ENCODE results near the gene RIMS4.

DNA sequence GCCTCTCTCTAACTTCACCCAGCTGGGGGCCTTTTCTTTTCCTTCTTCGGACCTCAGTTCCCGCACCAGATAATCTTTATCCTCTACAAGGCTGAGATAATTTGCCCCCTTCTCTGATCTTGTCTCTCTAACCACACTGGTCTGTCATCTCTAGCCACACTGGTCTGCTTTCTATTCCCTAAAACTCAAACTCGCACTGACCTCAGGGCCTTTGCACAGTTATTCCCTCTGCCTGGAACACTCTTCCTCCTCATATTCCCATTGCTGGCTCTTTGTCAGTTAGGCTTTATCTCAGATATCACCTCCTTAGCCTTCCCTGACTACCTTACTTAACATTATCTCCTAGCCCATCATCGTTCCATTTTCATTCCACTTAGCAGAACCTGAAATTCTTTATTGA lies 7.6 kb downstream of the RIMS4 start:
- TF ChIP-seq CTCF (IDR thresholded peaks at IDR 0.05) (no peak), POLR2A (IDR thresholded peaks at IDR 0.05) (no peak)
